K562 (cell line): ENCODE results near the gene HEPACAM2. TPM values are rescaled to one million over a fixed set of nuclear protein-coding genes. Genes with fewer than 3 reads are reported as not detected.
A peak's percentile ranks its signal among the peaks of the same experiment; 100 is the strongest.

ENCODE experiments used
- BACH1 ChIP-seq: fragments of 200-800 bp; sonication (Bioruptor generic); IDR thresholded peaks from 2 replicates; pipeline ENCODE4 v1.6.1; 2016; ENCODE audit warnings: missing genetic modification characterization, missing compliant biosample characterization
- CC2D1A ChIP-seq: fragments of 450-650 bp; IDR thresholded peaks from 2 replicates; pipeline ENCODE4 v1.6.1; 2017; ENCODE audit warnings: mild to moderate bottlenecking
- KAT7 ChIP-seq: sonication (generic); formaldehyde crosslinking; IDR thresholded peaks from 2 replicates; pipeline ENCODE4 v1.8.0; 2022; ENCODE audit warnings: missing genetic modification reagents, mild to moderate bottlenecking, borderline replicate concordance
- MTA2 ChIP-seq: fragments of 450-650 bp; IDR thresholded peaks from 2 replicates; pipeline ENCODE4 v1.6.1; 2016; ENCODE audit warnings: low read depth
- NCOA4 ChIP-seq: fragments of 450-650 bp; IDR thresholded peaks from 2 replicates; pipeline ENCODE4 v1.6.1; 2018; ENCODE audit warnings: mild to moderate bottlenecking; ENCODE audit not compliant: partially characterized antibody
- NFXL1 ChIP-seq: fragments of 450-650 bp; formaldehyde crosslinking; IDR thresholded peaks from 2 replicates; pipeline ENCODE4 v1.4.0; 2021; ENCODE audit warnings: mild to moderate bottlenecking
- PYGO2 ChIP-seq: fragments of 450-650 bp; IDR thresholded peaks from 2 replicates; pipeline ENCODE4 v1.6.1; 2016; ENCODE audit warnings: mild to moderate bottlenecking, missing genetic modification characterization, moderate library complexity, missing compliant biosample characterization
- RUNX1 ChIP-seq: sonication (generic); IDR thresholded peaks from 2 replicates; pipeline ENCODE4 v1.6.1; 2016; ENCODE audit warnings: antibody characterized with exemption, low read depth
- SMARCA4 ChIP-seq: fragments of 450-650 bp; IDR thresholded peaks from 2 replicates; pipeline ENCODE4 v1.6.1; 2016
- SMARCC2 ChIP-seq: fragments of 450-650 bp; IDR thresholded peaks from 2 replicates; pipeline ENCODE4 v1.6.1; 2017; ENCODE audit warnings: antibody characterized with exemption, moderate library complexity, mild to moderate bottlenecking, low read depth
- SP1 ChIP-seq: sonication (generic); formaldehyde crosslinking; IDR thresholded peaks from 2 replicates; pipeline ENCODE4 v1.8.1; 2022; ENCODE audit warnings: mild to moderate bottlenecking, missing genetic modification reagents
- TCF7 ChIP-seq: sonication (generic); IDR thresholded peaks from 2 replicates; pipeline ENCODE4 v1.6.1; 2016; ENCODE audit warnings: antibody characterized with exemption, borderline replicate concordance
- TCFL5 ChIP-seq: fragments of 250-450 bp; sonication (Bioruptor Pico); conservative IDR thresholded peaks from 2 replicates; pipeline ENCODE4 v1.6.1; 2021; ENCODE audit warnings: mild to moderate bottlenecking, moderate library complexity, matching md5 sums
- ZNF133 ChIP-seq: fragments of 250-450 bp; sonication (Bioruptor Pico); IDR thresholded peaks from 2 replicates; pipeline ENCODE4 v1.4.0; 2020; ENCODE audit warnings: mild to moderate bottlenecking
- ZNF77 ChIP-seq: fragments of 250-450 bp; sonication (Bioruptor Pico); IDR thresholded peaks from 2 replicates; pipeline ENCODE4 v1.5.0; 2020
- polyA plus RNA-seq, 8 experiments: library from polyadenylated mRNA; depleted of rRNA in 4 of 8; stranded (reverse) in 5 of 8; unstranded in 3 of 8; fragments of >200 nt; fragmentation: Nextera tagmentation in 2 of 8; fragmentation: Illumina TruSeq in 1 of 8; extraction: Ambion mirVana in 2 of 8; extraction: Trizol in 1 of 8; gene quantifications; 2 replicates each; pipeline versions ENCODE4 v1.2.1 to v1.2.3, GENCODE V29; 2011 to 2014; ENCODE audit warnings: inconsistent platforms in 1 of 8, missing spikeins in 1 of 8
- total RNA-seq, 7 experiments: library from RNA; depleted of rRNA in 6 of 7; stranded (reverse); fragments of >200 nt in 6 of 7; fragmentation: Illumina TruSeq in 2 of 7; extraction: Trizol in 2 of 7; gene quantifications; 2 replicates each; pipeline versions ENCODE4 v1.2.1 to v1.2.3, GENCODE V29; 2011 to 2021; ENCODE audit warnings: low replicate concordance in 1 of 7
- TF ChIP-seq, protein P1 (sequence below), 2 experiments: fragments of 450-650 bp in 1 of 2; sonication (generic) in 1 of 2; formaldehyde crosslinking in 1 of 2; IDR thresholded peaks in 1 of 2; conservative IDR thresholded peaks in 1 of 2; 2 replicates each; pipeline versions ENCODE4 v1.6.1 to v1.8.1; 2016 to 2023; ENCODE audit warnings: mild to moderate bottlenecking in 2 of 2, moderate library complexity in 2 of 2, inconsistent platforms in 1 of 2, missing genetic modification reagents in 1 of 2
- TF ChIP-seq, protein P2 (sequence below): sonication (generic); formaldehyde crosslinking; IDR thresholded peaks from 2 replicates; pipeline ENCODE4 v1.4.0; 2020; ENCODE audit warnings: mild to moderate bottlenecking, missing genetic modification reagents
- TF ChIP-seq, protein P3 (sequence below), 2 experiments: fragments of 450-650 bp; IDR thresholded peaks; 2 replicates each; pipeline ENCODE4 v1.6.1; 2016
- TF ChIP-seq, protein P4 (sequence below): fragments of 250-450 bp; sonication (Bioruptor Pico); IDR thresholded peaks from 2 replicates; pipeline ENCODE4 v1.4.0; 2020; ENCODE audit warnings: mild to moderate bottlenecking
- TF ChIP-seq, protein P5 (sequence below): fragments of 250-450 bp; sonication (Bioruptor Pico); IDR thresholded peaks from 2 replicates; pipeline ENCODE4 v1.8.0; 2022; ENCODE audit warnings: inconsistent platforms

Gene HEPACAM2
- total and polyA plus RNA-seq, 9 of the 15 experiments (the other 6 are each of a cell fraction or from before 2014, with no cell fraction given), result 2.0 to 6.5 (median 3.9) TPM

DNA sequence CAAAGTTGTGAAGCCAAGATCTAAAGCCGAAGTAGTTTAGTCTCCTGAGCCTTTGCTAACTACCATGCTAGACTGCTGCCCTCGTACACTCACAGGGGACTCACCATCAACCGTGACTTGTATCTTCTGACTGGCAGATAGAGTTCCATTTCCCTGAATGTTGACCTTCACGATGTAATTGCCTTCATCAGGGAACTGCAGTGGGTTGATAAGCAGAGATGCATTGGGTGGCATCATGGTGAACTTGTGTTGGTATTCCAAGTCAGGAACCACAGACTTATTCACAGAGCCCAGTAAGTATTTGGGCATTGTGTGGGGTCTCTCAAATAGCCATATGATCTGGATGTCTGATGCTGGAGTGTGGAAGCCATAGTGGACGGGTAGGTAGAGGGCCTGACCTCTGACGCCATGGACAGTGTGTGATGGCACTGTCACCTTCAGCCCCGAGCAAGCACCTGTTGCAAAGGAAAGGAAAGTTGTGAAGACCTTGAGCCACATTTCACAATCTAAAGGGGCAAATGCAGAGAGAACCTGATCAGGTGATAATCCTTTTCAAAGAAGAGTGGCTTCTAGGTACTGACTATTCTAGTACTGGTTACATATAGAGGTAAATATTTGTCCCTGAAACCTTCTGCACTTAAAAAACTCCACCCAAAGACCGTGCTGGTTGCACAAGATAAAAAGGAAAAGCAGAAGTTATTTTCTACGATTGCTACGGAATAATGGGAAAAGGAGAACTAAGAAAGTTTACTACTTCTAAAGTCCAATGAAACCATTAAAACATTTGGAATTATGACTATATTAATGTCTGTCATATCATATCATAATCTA lies 7.1 kb downstream of the HEPACAM2 start (continued):
- TF ChIP-seq TCFL5 (CRISPR knock-in tag) (no peak), SMARCC2 (peak; percentile 56; the same call in 1 of the 2 replicates), KAT7 (peak; percentile 95; the same call in 1 of the 2 replicates), NCOA4 (no peak), NFXL1 (CRISPR knock-in tag) (no peak), SMARCA4 (peak; percentile 69), TCF7 (no peak), CC2D1A (no peak), SP1 (CRISPR knock-in tag) (no peak), ZNF133 (CRISPR knock-in tag) (no peak), PYGO2 (tag) (no peak), ZNF77 (CRISPR knock-in tag) (no peak), MTA2 (peak; percentile 50), BACH1 (tag) (no peak), RUNX1 (no peak)
- TF ChIP-seq, protein P1, sequence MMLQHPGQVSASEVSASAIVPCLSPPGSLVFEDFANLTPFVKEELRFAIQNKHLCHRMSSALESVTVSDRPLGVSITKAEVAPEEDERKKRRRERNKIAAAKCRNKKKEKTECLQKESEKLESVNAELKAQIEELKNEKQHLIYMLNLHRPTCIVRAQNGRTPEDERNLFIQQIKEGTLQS (IDR thresholded peaks at IDR 0.05), result no peak
- TF ChIP-seq, protein P1 (CRISPR knock-in tag; conservative IDR thresholded peaks at IDR 0.05), result no peak
- TF ChIP-seq, protein P2, sequence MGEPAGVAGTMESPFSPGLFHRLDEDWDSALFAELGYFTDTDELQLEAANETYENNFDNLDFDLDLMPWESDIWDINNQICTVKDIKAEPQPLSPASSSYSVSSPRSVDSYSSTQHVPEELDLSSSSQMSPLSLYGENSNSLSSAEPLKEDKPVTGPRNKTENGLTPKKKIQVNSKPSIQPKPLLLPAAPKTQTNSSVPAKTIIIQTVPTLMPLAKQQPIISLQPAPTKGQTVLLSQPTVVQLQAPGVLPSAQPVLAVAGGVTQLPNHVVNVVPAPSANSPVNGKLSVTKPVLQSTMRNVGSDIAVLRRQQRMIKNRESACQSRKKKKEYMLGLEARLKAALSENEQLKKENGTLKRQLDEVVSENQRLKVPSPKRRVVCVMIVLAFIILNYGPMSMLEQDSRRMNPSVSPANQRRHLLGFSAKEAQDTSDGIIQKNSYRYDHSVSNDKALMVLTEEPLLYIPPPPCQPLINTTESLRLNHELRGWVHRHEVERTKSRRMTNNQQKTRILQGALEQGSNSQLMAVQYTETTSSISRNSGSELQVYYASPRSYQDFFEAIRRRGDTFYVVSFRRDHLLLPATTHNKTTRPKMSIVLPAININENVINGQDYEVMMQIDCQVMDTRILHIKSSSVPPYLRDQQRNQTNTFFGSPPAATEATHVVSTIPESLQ, result no peak
- TF ChIP-seq, protein P3, sequence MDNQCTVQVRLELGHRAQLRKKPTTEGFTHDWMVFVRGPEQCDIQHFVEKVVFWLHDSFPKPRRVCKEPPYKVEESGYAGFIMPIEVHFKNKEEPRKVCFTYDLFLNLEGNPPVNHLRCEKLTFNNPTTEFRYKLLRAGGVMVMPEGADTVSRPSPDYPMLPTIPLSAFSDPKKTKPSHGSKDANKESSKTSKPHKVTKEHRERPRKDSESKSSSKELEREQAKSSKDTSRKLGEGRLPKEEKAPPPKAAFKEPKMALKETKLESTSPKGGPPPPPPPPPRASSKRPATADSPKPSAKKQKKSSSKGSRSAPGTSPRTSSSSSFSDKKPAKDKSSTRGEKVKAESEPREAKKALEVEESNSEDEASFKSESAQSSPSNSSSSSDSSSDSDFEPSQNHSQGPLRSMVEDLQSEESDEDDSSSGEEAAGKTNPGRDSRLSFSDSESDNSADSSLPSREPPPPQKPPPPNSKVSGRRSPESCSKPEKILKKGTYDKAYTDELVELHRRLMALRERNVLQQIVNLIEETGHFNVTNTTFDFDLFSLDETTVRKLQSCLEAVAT (IDR thresholded peaks at IDR 0.05), result 0 out of 4 replicates have a peak, but pooled peaks of 1 of the 2 experiments have one; percentile 20
- TF ChIP-seq, protein P4, sequence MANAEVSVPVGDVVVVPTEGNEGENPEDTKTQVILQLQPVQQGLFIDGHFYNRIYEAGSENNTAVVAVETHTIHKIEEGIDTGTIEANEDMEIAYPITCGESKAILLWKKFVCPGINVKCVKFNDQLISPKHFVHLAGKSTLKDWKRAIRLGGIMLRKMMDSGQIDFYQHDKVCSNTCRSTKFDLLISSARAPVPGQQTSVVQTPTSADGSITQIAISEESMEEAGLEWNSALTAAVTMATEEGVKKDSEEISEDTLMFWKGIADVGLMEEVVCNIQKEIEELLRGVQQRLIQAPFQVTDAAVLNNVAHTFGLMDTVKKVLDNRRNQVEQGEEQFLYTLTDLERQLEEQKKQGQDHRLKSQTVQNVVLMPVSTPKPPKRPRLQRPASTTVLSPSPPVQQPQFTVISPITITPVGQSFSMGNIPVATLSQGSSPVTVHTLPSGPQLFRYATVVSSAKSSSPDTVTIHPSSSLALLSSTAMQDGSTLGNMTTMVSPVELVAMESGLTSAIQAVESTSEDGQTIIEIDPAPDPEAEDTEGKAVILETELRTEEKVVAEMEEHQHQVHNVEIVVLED (CRISPR knock-in tag), result no peak
- TF ChIP-seq, protein P5, sequence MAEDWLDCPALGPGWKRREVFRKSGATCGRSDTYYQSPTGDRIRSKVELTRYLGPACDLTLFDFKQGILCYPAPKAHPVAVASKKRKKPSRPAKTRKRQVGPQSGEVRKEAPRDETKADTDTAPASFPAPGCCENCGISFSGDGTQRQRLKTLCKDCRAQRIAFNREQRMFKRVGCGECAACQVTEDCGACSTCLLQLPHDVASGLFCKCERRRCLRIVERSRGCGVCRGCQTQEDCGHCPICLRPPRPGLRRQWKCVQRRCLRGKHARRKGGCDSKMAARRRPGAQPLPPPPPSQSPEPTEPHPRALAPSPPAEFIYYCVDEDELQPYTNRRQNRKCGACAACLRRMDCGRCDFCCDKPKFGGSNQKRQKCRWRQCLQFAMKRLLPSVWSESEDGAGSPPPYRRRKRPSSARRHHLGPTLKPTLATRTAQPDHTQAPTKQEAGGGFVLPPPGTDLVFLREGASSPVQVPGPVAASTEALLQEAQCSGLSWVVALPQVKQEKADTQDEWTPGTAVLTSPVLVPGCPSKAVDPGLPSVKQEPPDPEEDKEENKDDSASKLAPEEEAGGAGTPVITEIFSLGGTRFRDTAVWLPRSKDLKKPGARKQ, result no peak
